ENCODE results near the gene CYBA. TPM values are rescaled to one million over a fixed set of nuclear protein-coding genes. Genes with fewer than 3 reads are reported as not detected.
A peak's percentile ranks its signal among the peaks of the same experiment; 100 is the strongest.

The CYBA gene
- total RNA-seq, 1 donor: 250 TPM

DNA sequence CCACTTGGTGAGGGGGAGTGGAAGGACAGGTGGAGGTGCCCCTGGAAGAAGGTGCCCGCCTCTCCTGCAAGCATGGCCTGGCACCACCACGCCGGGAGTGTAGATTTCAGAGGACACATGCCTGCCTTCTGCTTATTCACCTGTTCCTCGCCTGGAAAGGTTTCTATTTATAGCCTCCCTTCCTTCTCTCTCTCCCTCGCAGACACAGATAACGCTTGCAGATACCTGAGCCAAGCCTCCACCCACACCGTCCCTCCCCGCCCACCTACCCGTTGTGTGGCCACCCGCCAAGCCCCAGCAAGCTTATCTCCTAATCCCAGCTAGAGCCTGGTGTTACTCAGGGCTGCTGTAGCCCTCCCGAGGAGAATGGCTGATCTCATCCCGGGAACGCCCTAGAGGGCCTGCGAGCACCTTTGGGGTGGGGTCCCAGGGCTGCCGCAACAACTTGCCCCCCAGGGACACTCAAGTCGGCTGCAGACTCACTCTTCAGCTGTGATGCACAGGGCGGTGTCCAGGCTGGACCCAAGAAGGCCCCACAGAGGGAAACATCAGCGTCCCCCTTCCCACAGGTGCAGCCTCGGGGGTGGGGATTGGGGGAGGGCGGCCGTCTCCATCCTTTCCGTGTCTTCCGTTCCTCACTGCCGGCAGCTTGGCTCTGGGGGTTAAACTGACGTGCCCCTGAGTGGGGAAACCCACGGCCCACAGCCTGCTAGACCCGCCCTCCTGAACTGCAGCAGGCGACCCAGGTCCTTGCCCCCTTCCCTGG is 37.3 kb upstream of the CYBA start:
- Histone ChIP-seq H2AFZ (ENCODE audit: low read length) (no peak overlapping the region), H3K4me2 (ENCODE audit: insufficient read depth, low read length) (no peak overlapping the region), H3K27me3 (ENCODE audit: insufficient read depth, low read length) (peaks cover 10% of the 10 kb centered on the region), H3K4me3 (ENCODE audit: insufficient read depth, low read length) (no peak overlapping the region), H3K36me3 (ENCODE audit: insufficient read depth, low read length) (no peaks in the 10 kb centered on the region), H4K20me1 (ENCODE audit: insufficient read depth, low read length) (no peaks in the 10 kb centered on the region), H3K27ac (ENCODE audit: low read depth, low read length) (no peak overlapping the region), H3K9me3 (ENCODE audit: low read depth, low read length) (no peaks in the 10 kb centered on the region), H3K79me2 (ENCODE audit: insufficient read depth, low read length) (no peaks in the 10 kb centered on the region), H3K4me1 (ENCODE audit: insufficient read depth, low read length) (peaks cover 22% of the 10 kb centered on the region)
- DNase-seq (ENCODE audit: insufficient read length, low spot score, missing footprints): peak; percentile 90
- TF ChIP-seq, protein P1, sequence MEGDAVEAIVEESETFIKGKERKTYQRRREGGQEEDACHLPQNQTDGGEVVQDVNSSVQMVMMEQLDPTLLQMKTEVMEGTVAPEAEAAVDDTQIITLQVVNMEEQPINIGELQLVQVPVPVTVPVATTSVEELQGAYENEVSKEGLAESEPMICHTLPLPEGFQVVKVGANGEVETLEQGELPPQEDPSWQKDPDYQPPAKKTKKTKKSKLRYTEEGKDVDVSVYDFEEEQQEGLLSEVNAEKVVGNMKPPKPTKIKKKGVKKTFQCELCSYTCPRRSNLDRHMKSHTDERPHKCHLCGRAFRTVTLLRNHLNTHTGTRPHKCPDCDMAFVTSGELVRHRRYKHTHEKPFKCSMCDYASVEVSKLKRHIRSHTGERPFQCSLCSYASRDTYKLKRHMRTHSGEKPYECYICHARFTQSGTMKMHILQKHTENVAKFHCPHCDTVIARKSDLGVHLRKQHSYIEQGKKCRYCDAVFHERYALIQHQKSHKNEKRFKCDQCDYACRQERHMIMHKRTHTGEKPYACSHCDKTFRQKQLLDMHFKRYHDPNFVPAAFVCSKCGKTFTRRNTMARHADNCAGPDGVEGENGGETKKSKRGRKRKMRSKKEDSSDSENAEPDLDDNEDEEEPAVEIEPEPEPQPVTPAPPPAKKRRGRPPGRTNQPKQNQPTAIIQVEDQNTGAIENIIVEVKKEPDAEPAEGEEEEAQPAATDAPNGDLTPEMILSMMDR (IDR thresholded peaks at IDR 0.05; ENCODE audit: extremely low read depth, low read depth, low read length): no peak

- Histone ChIP-seq H3K79me2 (ENCODE audit: insufficient read depth, low read length) (no peaks in the 10 kb centered on the region), H3K27ac (ENCODE audit: low read depth, low read length) (no peak overlapping the region), H4K20me1 (ENCODE audit: insufficient read depth, low read length) (no peaks in the 10 kb centered on the region), H2AFZ (ENCODE audit: low read length) (no peak overlapping the region), H3K4me2 (ENCODE audit: insufficient read depth, low read length) (no peak overlapping the region), H3K4me3 (ENCODE audit: insufficient read depth, low read length) (no peak overlapping the region), H3K9me3 (ENCODE audit: low read depth, low read length) (no peaks in the 10 kb centered on the region), H3K36me3 (ENCODE audit: insufficient read depth, low read length) (no peaks in the 10 kb centered on the region), H3K27me3 (ENCODE audit: insufficient read depth, low read length) (peaks cover 10% of the 10 kb centered on the region), H3K4me1 (ENCODE audit: insufficient read depth, low read length) (peaks cover 22% of the 10 kb centered on the region)
- DNase-seq (ENCODE audit: insufficient read length, low spot score, missing footprints): no peak
- TF ChIP-seq, protein P1 (IDR thresholded peaks at IDR 0.05; ENCODE audit: extremely low read depth, low read depth, low read length): no peak
Measured at GRCh38 chr16:88687676-88688012, 36.8 kb upstream of the CYBA start.

DNA sequence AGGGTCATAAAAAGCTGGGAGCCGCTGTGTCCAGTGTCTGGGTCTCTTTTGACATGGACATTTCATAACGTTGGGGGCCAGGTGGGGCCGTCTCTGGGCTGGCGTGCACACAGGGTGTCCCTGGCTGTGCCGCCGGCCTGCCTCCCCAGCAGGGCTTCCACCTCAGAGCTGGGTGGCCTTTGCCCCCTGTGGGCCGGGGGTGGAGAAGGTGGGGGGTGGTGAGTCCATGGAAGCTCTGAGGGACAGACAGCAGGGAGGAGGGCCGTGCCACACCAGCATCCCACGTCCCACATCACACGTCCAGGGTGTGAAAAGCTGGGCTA is 36.4 kb upstream of the CYBA start:
- H3K9me3 ChIP-seq (ENCODE audit: low read depth, low read length): no peaks in the 10 kb centered on the region
- no peak overlapping the region for H3K27ac ChIP-seq (ENCODE audit: low read depth, low read length)
- no peak for DNase-seq (ENCODE audit: insufficient read length, low spot score, missing footprints)
- H3K79me2 ChIP-seq (ENCODE audit: insufficient read depth, low read length): no peaks in the 10 kb centered on the region
- H4K20me1 ChIP-seq (ENCODE audit: insufficient read depth, low read length): no peaks in the 10 kb centered on the region
- TF ChIP-seq, protein P1 (IDR thresholded peaks at IDR 0.05; ENCODE audit: extremely low read depth, low read depth, low read length): no peak
- no peak overlapping the region for H2AFZ ChIP-seq (ENCODE audit: low read length)
- H3K4me1 ChIP-seq (ENCODE audit: insufficient read depth, low read length): peaks cover 22% of the 10 kb centered on the region
- H3K4me3 ChIP-seq (ENCODE audit: insufficient read depth, low read length): no peak overlapping the region
- H3K36me3 ChIP-seq (ENCODE audit: insufficient read depth, low read length): no peaks in the 10 kb centered on the region
- peaks cover 11% of the 10 kb centered on the region for H3K27me3 ChIP-seq (ENCODE audit: insufficient read depth, low read length)
- H3K4me2 ChIP-seq (ENCODE audit: insufficient read depth, low read length): no peak overlapping the region

DNA sequence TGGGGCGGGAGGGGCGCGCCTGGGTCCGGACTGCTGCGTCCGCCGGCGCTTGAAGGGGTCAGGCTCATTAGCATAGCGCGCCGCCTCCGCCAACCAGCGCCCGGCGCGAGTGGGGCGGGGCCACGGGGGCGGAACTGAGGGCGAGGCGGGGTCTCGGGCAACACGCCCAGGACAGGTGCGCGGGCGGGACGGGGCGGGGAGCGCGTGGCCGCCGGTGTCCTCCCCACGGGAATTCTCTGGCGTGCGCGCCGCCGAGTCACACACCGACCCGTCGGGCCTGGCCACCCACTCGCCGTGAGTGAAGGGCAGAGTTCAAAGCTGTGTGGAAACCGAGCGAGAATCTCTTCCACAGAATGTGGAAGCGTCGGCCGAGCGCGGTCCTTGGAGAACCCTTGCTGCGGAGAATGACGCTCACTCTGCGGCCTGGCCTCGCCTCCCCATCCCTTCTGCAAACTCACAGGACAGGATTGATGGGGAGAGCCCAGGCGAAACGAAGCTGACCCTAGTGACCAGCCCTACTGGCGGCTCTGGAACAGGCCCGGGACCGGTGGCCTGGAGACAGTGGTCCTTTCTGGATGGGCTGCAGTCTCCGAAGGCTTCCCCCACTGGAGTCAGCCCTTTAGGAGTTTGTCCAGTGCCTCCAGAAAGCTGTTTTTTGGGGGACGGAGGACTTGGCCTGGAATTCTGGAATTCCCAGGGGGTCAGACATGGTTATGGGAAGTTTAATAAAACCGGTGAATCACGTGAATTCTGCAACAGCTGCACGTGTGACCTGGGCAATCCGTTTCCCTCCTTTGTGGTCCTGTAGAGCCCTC is 35.8 kb upstream of the CYBA start, which contains the start of gene SNAI3:
SNAI3 (minus strand) TSS at position 69 of the 815 bp plus-strand sequence. CDS start 101 bp downstream, outside the sequence.
- no peaks in the 10 kb centered on the region for H3K36me3 ChIP-seq (ENCODE audit: insufficient read depth, low read length)
- peaks cover 16% of the 10 kb centered on the region for H3K27me3 ChIP-seq (ENCODE audit: insufficient read depth, low read length)
- H3K4me3 ChIP-seq (ENCODE audit: insufficient read depth, low read length): peak within 1 kb of the TSS; percentile 66
- H4K20me1 ChIP-seq (ENCODE audit: insufficient read depth, low read length): no peaks in the 10 kb centered on the region
- no peak within 1 kb of the TSS for H2AFZ ChIP-seq (ENCODE audit: low read length)
- no peaks in the 10 kb centered on the region for H3K9me3 ChIP-seq (ENCODE audit: low read depth, low read length)
- TF ChIP-seq, protein P1 (IDR thresholded peaks at IDR 0.05; ENCODE audit: extremely low read depth, low read depth, low read length): no peak
- DNase-seq (ENCODE audit: insufficient read length, low spot score, missing footprints): peak; percentile 95
- H3K27ac ChIP-seq (ENCODE audit: low read depth, low read length): no peak within 1 kb of the TSS
- peak within 1 kb of the TSS; percentile 82 for H3K4me2 ChIP-seq (ENCODE audit: insufficient read depth, low read length)
- H3K4me1 ChIP-seq (ENCODE audit: insufficient read depth, low read length): peaks cover 28% of the 10 kb centered on the region
- no peaks in the 10 kb centered on the region for H3K79me2 ChIP-seq (ENCODE audit: insufficient read depth, low read length)

Data from osteoblast (primary cell).